BJ (cell line): ENCODE results near the gene ZCCHC3. TPM values are rescaled to one million over a fixed set of nuclear protein-coding genes. Genes with fewer than 3 reads are reported as not detected.

Experiments
- CTCF ChIA-PET: fragments of 350-600 bp; formaldehyde crosslinking; extraction: SDS; loops from one replicate; lab custom pipeline; 2021; ENCODE audit warnings: antibody characterized with exemption, inconsistent platforms; lab: Yijun Ruan, JAX
- POLR2A ChIA-PET: fragments of 300-600 bp; sonication (Branson Sonifier 250); formaldehyde crosslinking; extraction: SDS; loops from one replicate; lab custom pipeline; 2021; ENCODE audit warnings: antibody characterized with exemption; lab: Charles Lee
- DNase-seq: peaks from one replicate; pipeline ENCODE4 v3.0.0-alpha.2; 2011; ENCODE audit warnings: low read depth
- H3K27me3 ChIP-seq: 2 replicates; pipeline ENCODE4 v1.6.0; 2011; ENCODE audit warnings: low read length; ENCODE audit not compliant: control insufficient read depth, insufficient read depth
- H3K36me3 ChIP-seq: 2 replicates; pipeline ENCODE4 v1.5.1; 2011; ENCODE audit warnings: low read length; ENCODE audit not compliant: control insufficient read depth, insufficient read depth
- H3K4me3 ChIP-seq: 2 replicates; pipeline ENCODE4 v1.5.1; 2011; ENCODE audit warnings: low read depth, mild to moderate bottlenecking, control low read depth, low read length
- CTCF ChIP-seq: IDR thresholded peaks from 2 replicates; pipeline ENCODE4 v1.5.1; 2011; ENCODE audit warnings: low read depth, mild to moderate bottlenecking, control low read depth, inconsistent platforms, low read length, moderate library complexity; ENCODE audit not compliant: insufficient read depth
- polyA plus RNA-seq: library from polyadenylated mRNA; depleted of rRNA; stranded (reverse); fragments of >200 nt; gene quantifications from 2 replicates; pipeline ENCODE4 v1.2.3, GENCODE V29; 2011

ZCCHC3 gene
- polyA plus RNA-seq, 1 experiment = 7.1 TPM

- ChIA-PET CTCF (no interaction called here), POLR2A (no interaction called here)
- no peak for DNase-seq
- peak overlapping the region; percentile 85 for H3K4me3 ChIP-seq
- peaks cover 3% of the 10 kb centered on the region; the same call in 1 of the 2 replicates for H3K36me3 ChIP-seq
- no peaks in the 10 kb centered on the region for H3K27me3 ChIP-seq
- no peak for TF ChIP-seq CTCF
These were observed 30.0 kb downstream of the ZCCHC3 start for GRCh38 chr20:327186-328026.

GRCh38 chr20:328027-328974 is 30.9 kb downstream of the ZCCHC3 start:
- POLR2A ChIA-PET = no interaction called here
- Histone ChIP-seq H3K4me3 (peak overlapping the region; percentile 85), H3K27me3 (no peaks in the 10 kb centered on the region), H3K36me3 (peaks cover 3% of the 10 kb centered on the region; the same call in 1 of the 2 replicates)
- CTCF ChIA-PET = interaction anchor here (1.0 to 3.3 kb wide), 3 partner anchors 12 to 69 kb away, joined by 3 to 25 read pairs (median 5); no protein-coding TSS in a partner anchor
- no peak for TF ChIP-seq CTCF
- DNase-seq = no peak

- CTCF ChIA-PET = interaction anchor here (0.6 to 3.5 kb wide), 13 partner anchors 12 to 216 kb away, joined by 3 to 25 read pairs (median 4); partner anchors contain the start of gene NRSN2
- Histone ChIP-seq H3K36me3 (peaks cover 3% of the 10 kb centered on the region; the same call in 1 of the 2 replicates), H3K27me3 (no peaks in the 10 kb centered on the region), H3K4me3 (no peak overlapping the region)
- POLR2A ChIA-PET = no interaction called here
- TF ChIP-seq CTCF = no peak
- no peak for DNase-seq
These were observed 31.8 kb downstream of the ZCCHC3 start for GRCh38 chr20:328975-329695.

- POLR2A ChIA-PET = no interaction called here
- TF ChIP-seq CTCF = no peak
- CTCF ChIA-PET = interaction anchor here (0.7 to 3.5 kb wide), 19 partner anchors 10 to 215 kb away, joined by 3 to 25 read pairs (median 6); partner anchors contain the start of genes DEFB132 and NRSN2
These were observed 32.5 kb downstream of the ZCCHC3 start for GRCh38 chr20:329851-330232.

More at GRCh38 chr20:329851-330232, 32.5 kb downstream of the ZCCHC3 start:
- Histone ChIP-seq H3K4me3 (no peak overlapping the region), H3K36me3 (peaks cover 3% of the 10 kb centered on the region; the same call in 1 of the 2 replicates), H3K27me3 (no peaks in the 10 kb centered on the region)
- DNase-seq = no peak
